ENCODE results near the gene TRMU. TPM values are rescaled to one million over a fixed set of nuclear protein-coding genes. Genes with fewer than 3 reads are reported as not detected.

Gene TRMU
- total RNA-seq, 1 experiment from 2014 or later: 48.8 TPM

DNA sequence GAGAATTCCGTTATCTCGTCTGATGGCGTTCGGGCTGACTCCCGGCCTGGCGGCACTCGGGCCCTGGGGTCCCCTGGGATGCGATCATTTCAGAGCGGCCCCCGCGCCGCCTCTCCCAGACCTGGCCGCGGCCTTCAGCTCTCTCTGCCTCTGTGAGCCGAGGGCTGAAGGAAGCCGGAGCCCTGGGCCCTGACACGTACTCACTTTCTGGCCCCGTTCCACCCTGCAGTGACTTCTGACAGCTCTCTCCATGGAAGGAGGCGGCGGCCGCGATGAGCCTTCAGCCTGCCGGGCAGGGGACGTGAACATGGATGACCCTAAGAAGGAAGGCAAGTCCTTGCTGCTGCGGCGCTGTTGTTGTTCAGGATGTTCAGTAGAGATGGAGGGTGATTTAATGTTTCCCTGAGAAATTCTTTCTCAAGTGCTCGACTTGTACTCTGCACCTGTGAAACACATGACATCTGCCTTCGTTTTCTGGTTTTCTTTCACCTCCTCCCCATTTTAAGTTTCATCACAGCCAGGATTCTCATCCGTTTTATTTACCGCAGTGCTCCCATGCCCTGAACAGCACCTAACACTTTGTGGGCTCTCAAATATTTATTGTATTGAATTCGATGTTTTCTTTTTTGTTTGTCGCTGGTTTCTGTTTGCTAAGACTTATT, 38.2 kb upstream of the TRMU start:
- TSS peak; percentile 89 for BruUV-seq (replicated peaks)
- Histone ChIP-seq H3K27me3 (ENCODE audit: control insufficient read depth, insufficient read depth, low read length) (no peaks in the 10 kb centered on the region), H3K4me1 (ENCODE audit: control insufficient read depth, insufficient read depth, low read length) (no peaks in the 10 kb centered on the region; the same call in 1 of the 2 replicates), H3K27ac (ENCODE audit: low read length) (peak overlapping the region; percentile 78), H3K9me3 (ENCODE audit: control insufficient read depth, insufficient read depth, low read depth, low read length) (no peaks in the 10 kb centered on the region), H3K4me3 (ENCODE audit: low read depth in 2 of 2, low read length in 2 of 2) (peak overlapping the region; percentile 73 to 74), H3K36me3 (ENCODE audit: control insufficient read depth, insufficient read depth, low read length) (peaks cover 6% of the 10 kb centered on the region)
- ATAC-seq (peak; percentile 47), DNase-seq (ENCODE audit: low read depth, low spot score) (no peak)
- TF ChIP-seq, protein P1, sequence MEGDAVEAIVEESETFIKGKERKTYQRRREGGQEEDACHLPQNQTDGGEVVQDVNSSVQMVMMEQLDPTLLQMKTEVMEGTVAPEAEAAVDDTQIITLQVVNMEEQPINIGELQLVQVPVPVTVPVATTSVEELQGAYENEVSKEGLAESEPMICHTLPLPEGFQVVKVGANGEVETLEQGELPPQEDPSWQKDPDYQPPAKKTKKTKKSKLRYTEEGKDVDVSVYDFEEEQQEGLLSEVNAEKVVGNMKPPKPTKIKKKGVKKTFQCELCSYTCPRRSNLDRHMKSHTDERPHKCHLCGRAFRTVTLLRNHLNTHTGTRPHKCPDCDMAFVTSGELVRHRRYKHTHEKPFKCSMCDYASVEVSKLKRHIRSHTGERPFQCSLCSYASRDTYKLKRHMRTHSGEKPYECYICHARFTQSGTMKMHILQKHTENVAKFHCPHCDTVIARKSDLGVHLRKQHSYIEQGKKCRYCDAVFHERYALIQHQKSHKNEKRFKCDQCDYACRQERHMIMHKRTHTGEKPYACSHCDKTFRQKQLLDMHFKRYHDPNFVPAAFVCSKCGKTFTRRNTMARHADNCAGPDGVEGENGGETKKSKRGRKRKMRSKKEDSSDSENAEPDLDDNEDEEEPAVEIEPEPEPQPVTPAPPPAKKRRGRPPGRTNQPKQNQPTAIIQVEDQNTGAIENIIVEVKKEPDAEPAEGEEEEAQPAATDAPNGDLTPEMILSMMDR (IDR thresholded peaks at IDR 0.05): no peak
- peak; percentile 60; the same call in 1 of the 2 replicates for TF ChIP-seq SIN3A (IDR thresholded peaks at IDR 0.05; ENCODE audit: borderline replicate concordance, insufficient read depth, low read depth, low read length)
- ChIA-PET POLR2A (no interaction called here), CTCF (no interaction called here)
- in situ Hi-C loops (cut with HindIII; ENCODE audit: low pct_unique_long_range_greater_than_20kb, low sequenced_read_pairs): no loop called here
- intact Hi-C loops (cut with micrococcal nuclease; ENCODE audit: unreplicated experiment): loop anchor here (5.0 kb wide), 1 partner anchor 175 kb away; no protein-coding TSS in a partner anchor

GRCh38 chr22:46299101-46299500, 36.4 kb upstream of the TRMU start:
- ChIA-PET POLR2A (interaction anchor here (0.7 kb wide), 1 partner anchor 172 kb away, joined by 3 read pairs; no protein-coding TSS in a partner anchor), CTCF (no interaction called here)
- H3K27me3 ChIP-seq (ENCODE audit: control insufficient read depth, insufficient read depth, low read length): no peaks in the 10 kb centered on the region
- no peaks in the 10 kb centered on the region; the same call in 1 of the 2 replicates for H3K4me1 ChIP-seq (ENCODE audit: control insufficient read depth, insufficient read depth, low read length)
- DNase-seq (ENCODE audit: low read depth, low spot score): no peak
- no peak overlapping the region for H3K4me3 ChIP-seq (ENCODE audit: low read depth in 2 of 2, low read length in 2 of 2)
- H3K9me3 ChIP-seq (ENCODE audit: control insufficient read depth, insufficient read depth, low read depth, low read length): no peaks in the 10 kb centered on the region
- no peak for ATAC-seq
- in situ Hi-C loops (cut with HindIII; ENCODE audit: low pct_unique_long_range_greater_than_20kb, low sequenced_read_pairs): no loop called here
- no peak overlapping the region for H3K27ac ChIP-seq (ENCODE audit: low read length)
- peaks cover 6% of the 10 kb centered on the region for H3K36me3 ChIP-seq (ENCODE audit: control insufficient read depth, insufficient read depth, low read length)
- no peak for TF ChIP-seq POLR2AphosphoS5 (IDR thresholded peaks at IDR 0.05; ENCODE audit: low read depth, low read length)
- no peak for TF ChIP-seq REST (IDR thresholded peaks at IDR 0.05; ENCODE audit: insufficient read depth in 1 of 2, low read depth in 2 of 2, low read length in 1 of 2)
- no peak for TF ChIP-seq TCF7L2 (IDR thresholded peaks at IDR 0.05; ENCODE audit: low read depth, low read length)
- TF ChIP-seq SIN3A (IDR thresholded peaks at IDR 0.05; ENCODE audit: borderline replicate concordance, insufficient read depth, low read depth, low read length): no peak
- TF ChIP-seq, protein P1 (IDR thresholded peaks at IDR 0.05): no peak
- BruUV-seq (replicated peaks): no TSS peak
- intact Hi-C loops (cut with micrococcal nuclease; ENCODE audit: unreplicated experiment): loop anchor here (5.0 kb wide), 1 partner anchor 177 kb away; no protein-coding TSS in a partner anchor
